Esophagus (tissue), 2 donors: ENCODE measurements around the gene ATOH7. TPM values are rescaled to one million over a fixed set of nuclear protein-coding genes. Genes with fewer than 3 reads are reported as not detected.
"Not testable (repeated sequence)": the region's sequence is repeated elsewhere in the genome, so short reads cannot be mapped to it uniquely, and the experiment has no call there.

Source experiments
- H3K27ac ChIP-seq, 2 donors: one replicate each; pipeline ENCODE4 v1.5.1; 2013; ENCODE audit warnings: low read depth in 2 of 2, mild to moderate bottlenecking in 2 of 2, inconsistent platforms in 1 of 2, low read length in 1 of 2, moderate library complexity in 1 of 2
- H3K27me3 ChIP-seq, 2 donors: one replicate each; pipeline ENCODE4 v1.6.1; 2013; ENCODE audit warnings: low read length in 2 of 2, control low read depth in 1 of 2, mild to moderate bottlenecking in 1 of 2; ENCODE audit not compliant: insufficient read depth in 2 of 2, control insufficient read depth in 1 of 2
- H3K36me3 ChIP-seq, 2 donors: one replicate each; pipeline ENCODE4 v1.6.1; 2013; ENCODE audit warnings: low read length in 1 of 2; ENCODE audit not compliant: control insufficient read depth in 2 of 2, insufficient read depth in 2 of 2
- H3K4me1 ChIP-seq, 2 donors: one replicate each; pipeline ENCODE4 v1.6.1; 2013; ENCODE audit warnings: low read length in 1 of 2; ENCODE audit not compliant: control insufficient read depth in 2 of 2, insufficient read depth in 2 of 2
- H3K4me3 ChIP-seq, 2 donors: one replicate each; pipeline ENCODE4 v1.5.1; 2013; ENCODE audit warnings: low read length in 2 of 2, mild to moderate bottlenecking in 2 of 2, low read depth in 1 of 2, moderate library complexity in 1 of 2
- H3K9me3 ChIP-seq, 2 donors: one replicate each; pipeline ENCODE4 v1.6.1; 2013; ENCODE audit warnings: mild to moderate bottlenecking in 2 of 2, low read depth in 1 of 2, low read length in 1 of 2, moderate library complexity in 1 of 2; ENCODE audit not compliant: control insufficient read depth in 2 of 2, insufficient read depth in 1 of 2
- WGBS, 2 donors: extraction: QIAGEN DNeasy Blood & Tissue Kit; methylation state at CpG; one replicate each; pipeline ENCODE4 v1.1.7; 2013; 5-methylcytosine and 5-hydroxymethylcytosine counted together
- polyA plus RNA-seq, 2 donors: library from polyadenylated mRNA; stranded (reverse); fragments of 200-250 nt; gene quantifications; one replicate each; pipeline ENCODE4 v1.2.3, GENCODE V29; 2013
- donor health status: healthy with polysubstance abuse.
- donor health status: Bipolar disorder and iron deficiency.

The ATOH7 gene
- polyA plus RNA-seq, 2 donors = 0.02 TPM; not detected in 1

- no peaks in the 10 kb centered on the region for H3K27me3 ChIP-seq
- no peaks in the 10 kb centered on the region for H3K9me3 ChIP-seq
- H3K27ac ChIP-seq = no peak overlapping the region
- no peaks in the 10 kb centered on the region for H3K36me3 ChIP-seq
- H3K4me3 ChIP-seq = no peak overlapping the region
- WGBS, 2 donors = 87 to 88% methylated on average over 8 of the region's 8 CpGs
- no peaks in the 10 kb centered on the region for H3K4me1 ChIP-seq
These were observed 29.4 kb upstream of the ATOH7 start for GRCh38 chr10:68261132-68261856.

- Histone ChIP-seq H3K4me1 (no peaks in the 10 kb centered on the region), H3K4me3 (no peak overlapping the region), H3K27ac (no peak overlapping the region), H3K9me3 (no peaks in the 10 kb centered on the region), H3K36me3 (no peaks in the 10 kb centered on the region), H3K27me3 (no peaks in the 10 kb centered on the region)
- 48 to 49% methylated on average over 1 of the region's 1 CpG for WGBS, 2 donors
These were observed 21.4 kb upstream of the ATOH7 start for GRCh38 chr10:68253346-68253745.

- H3K9me3 ChIP-seq = no peaks in the 10 kb centered on the region
- H3K27me3 ChIP-seq = no peaks in the 10 kb centered on the region
- H3K27ac ChIP-seq = no peak overlapping the region
- 84 to 89% methylated on average over 5 of the region's 5 CpGs for WGBS, 2 donors
- no peak overlapping the region for H3K4me3 ChIP-seq
- H3K4me1 ChIP-seq = no peaks in the 10 kb centered on the region
- no peaks in the 10 kb centered on the region for H3K36me3 ChIP-seq
These were observed 19.9 kb upstream of the ATOH7 start for GRCh38 chr10:68251625-68252495.

- no peak overlapping the region for H3K27ac ChIP-seq
- no peaks in the 10 kb centered on the region for H3K4me1 ChIP-seq
- 84 to 87% methylated on average over 7 of the region's 7 CpGs for WGBS, 2 donors
- H3K36me3 ChIP-seq = no peaks in the 10 kb centered on the region
- no peaks in the 10 kb centered on the region for H3K27me3 ChIP-seq
- no peak overlapping the region for H3K4me3 ChIP-seq
- H3K9me3 ChIP-seq = no peaks in the 10 kb centered on the region
These were observed 19.2 kb upstream of the ATOH7 start for GRCh38 chr10:68251151-68251550.

GRCh38 chr10:68249297-68249696 is 17.4 kb upstream of the ATOH7 start:
- Histone ChIP-seq H3K27ac (no peak overlapping the region), H3K9me3 (no peaks in the 10 kb centered on the region), H3K4me3 (no peak overlapping the region), H3K36me3 (no peaks in the 10 kb centered on the region), H3K4me1 (no peaks in the 10 kb centered on the region), H3K27me3 (no peaks in the 10 kb centered on the region)
- WGBS, 2 donors = 92 to 95% methylated on average over 4 of the region's 4 CpGs

- 64 to 69% methylated on average over 6 of the region's 6 CpGs for WGBS, 2 donors
- Histone ChIP-seq H3K4me3 (no peak overlapping the region), H3K36me3 (no peaks in the 10 kb centered on the region), H3K9me3 (no peaks in the 10 kb centered on the region), H3K27ac (no peak overlapping the region), H3K27me3 (no peaks in the 10 kb centered on the region), H3K4me1 (no peaks in the 10 kb centered on the region)
These were observed 16.0 kb upstream of the ATOH7 start for GRCh38 chr10:68247931-68248330.

- H3K27ac ChIP-seq, H3K4me1 ChIP-seq, H3K4me3 ChIP-seq, H3K36me3 ChIP-seq, H3K27me3 ChIP-seq, H3K9me3 ChIP-seq: not testable (repeated sequence)
- 90 to 96% methylated on average over 7 of the region's 7 CpGs for WGBS, 2 donors
These were observed 14.5 kb upstream of the ATOH7 start for GRCh38 chr10:68246397-68246796.

- WGBS, 2 donors = 77% methylated on average over 2 of the region's 2 CpGs
- Histone ChIP-seq H3K9me3 (peaks cover 0 to 2% of the 10 kb centered on the region in 2 donors), H3K36me3 (no peaks in the 10 kb centered on the region), H3K4me1 (peaks cover 0 to 2% of the 10 kb centered on the region in 2 donors), H3K4me3 (no peak overlapping the region), H3K27me3 (no peaks in the 10 kb centered on the region), H3K27ac (no peak overlapping the region)
These were observed 10.1 kb upstream of the ATOH7 start for GRCh38 chr10:68242051-68242450.

- no peak overlapping the region for H3K27ac ChIP-seq
- no peaks in the 10 kb centered on the region for H3K36me3 ChIP-seq
- peaks cover 0 to 2% of the 10 kb centered on the region in 2 donors for H3K4me1 ChIP-seq
- WGBS, 2 donors = 42 to 63% methylated on average over 5 of the region's 5 CpGs
- H3K27me3 ChIP-seq = no peaks in the 10 kb centered on the region
- no peak overlapping the region for H3K4me3 ChIP-seq
- H3K9me3 ChIP-seq = peaks cover 0 to 2% of the 10 kb centered on the region in 2 donors
These were observed 7.8 kb upstream of the ATOH7 start for GRCh38 chr10:68239596-68240150.
